Stimulated activated CD4-positive, alpha-beta T cell treated with anti-CD3 and anti-CD28 coated beads, Interleukin-4, amount 100 ng/mL, for 1 hour (primary cell): ENCODE results near the gene BEND7.
"Not testable (repeated sequence)": the region's sequence is repeated elsewhere in the genome, so short reads cannot be mapped to it uniquely, and the experiment has no call there.

Experiments
- DNase-seq: peaks from one replicate; pipeline ENCODE4 v3.0.0-alpha.2; 2020

BEND7 gene

GRCh38 chr10:13417459-13418126, 111.2 kb downstream of the BEND7 start:
- no peak for DNase-seq

GRCh38 chr10:13416760-13417159, 112.1 kb downstream of the BEND7 start:
- DNase-seq, result no peak

- no peak for DNase-seq
Measured at GRCh38 chr10:13414855-13415254, 114.0 kb downstream of the BEND7 start.

GRCh38 chr10:13414137-13414536, 114.7 kb downstream of the BEND7 start:
- DNase-seq, result no peak

- DNase-seq, result no peak
Measured at GRCh38 chr10:13412894-13413293, 115.9 kb downstream of the BEND7 start.

- DNase-seq, result no peak
Measured at GRCh38 chr10:13404791-13405190, 124.0 kb downstream of the BEND7 start.

- DNase-seq, result no peak
Measured at GRCh38 chr10:13404305-13404759, 124.5 kb downstream of the BEND7 start.

GRCh38 chr10:13403426-13403825, 125.4 kb downstream of the BEND7 start:
- not testable (repeated sequence) for DNase-seq

- no peak for DNase-seq
Measured at GRCh38 chr10:13402021-13402420, 126.8 kb downstream of the BEND7 start.

- DNase-seq, result no peak
Measured at GRCh38 chr10:13401142-13401541, 127.7 kb downstream of the BEND7 start.

GRCh38 chr10:13400196-13400965, 128.4 kb downstream of the BEND7 start:
- DNase-seq, result no peak

GRCh38 chr10:13399752-13400151, 129.1 kb downstream of the BEND7 start:
- no peak for DNase-seq

- no peak for DNase-seq
Measured at GRCh38 chr10:13399236-13399635, 129.6 kb downstream of the BEND7 start.

GRCh38 chr10:13397052-13397451, 131.8 kb downstream of the BEND7 start:
- no peak for DNase-seq

- no peak for DNase-seq
Measured at GRCh38 chr10:13396369-13396768, 132.4 kb downstream of the BEND7 start.

- DNase-seq, result no peak
Measured at GRCh38 chr10:13395540-13395939, 133.3 kb downstream of the BEND7 start.

GRCh38 chr10:13393640-13394039, 135.2 kb downstream of the BEND7 start:
- no peak for DNase-seq

- DNase-seq, result no peak
Measured at GRCh38 chr10:13392701-13393100, 136.1 kb downstream of the BEND7 start.
